NCI-H2081 (cell line): ENCODE measurements around the gene CFAP299.

Experiments
- DNase-seq, 2 experiments: peaks; one replicate each; lab custom pipeline; 2025; lab: John Stamatoyannopoulos, UW

CFAP299 gene

DNA sequence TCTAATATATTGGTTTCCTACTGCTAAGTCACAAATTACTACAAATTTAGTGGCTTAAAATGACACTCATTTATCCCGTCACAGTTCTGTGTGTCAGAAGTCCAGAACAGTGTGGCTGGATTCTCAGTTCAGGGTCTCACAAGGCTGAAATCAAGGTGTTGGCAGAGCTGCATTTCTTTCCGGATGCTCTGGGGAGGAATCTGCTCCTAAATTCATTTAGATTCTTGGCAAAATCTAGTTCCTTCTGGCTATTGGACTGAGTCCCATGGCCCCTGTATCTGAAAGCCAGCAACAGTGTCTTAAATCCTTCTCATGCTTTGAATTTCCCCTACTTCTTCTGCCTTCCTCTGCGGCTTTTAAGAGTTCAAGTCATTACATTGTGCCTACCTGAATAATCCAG lies 591.9 kb downstream of the CFAP299 start:
- DNase-seq = no peak

DNA sequence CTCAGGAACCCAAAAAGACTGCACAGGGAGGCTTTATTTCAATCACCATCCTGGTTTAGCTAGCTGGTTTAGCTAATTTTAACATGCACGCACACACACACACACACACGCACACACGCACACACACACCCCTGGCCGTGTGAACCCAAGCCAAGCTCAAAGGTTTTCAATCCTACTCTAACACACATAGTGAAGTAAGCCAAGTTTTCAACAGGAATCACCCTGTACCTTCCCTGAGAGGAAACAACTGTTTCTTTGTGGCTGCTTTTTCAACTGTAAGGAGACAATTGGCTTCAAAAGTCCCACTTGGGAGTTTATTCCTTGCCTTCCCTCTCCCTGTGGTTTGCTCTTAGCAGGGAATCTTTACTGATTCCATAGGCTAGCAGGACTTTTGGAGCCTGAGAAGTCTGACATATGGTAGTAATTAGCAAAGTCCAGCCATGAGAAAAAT lies 596.1 kb downstream of the CFAP299 start:
- no peak for DNase-seq

DNA sequence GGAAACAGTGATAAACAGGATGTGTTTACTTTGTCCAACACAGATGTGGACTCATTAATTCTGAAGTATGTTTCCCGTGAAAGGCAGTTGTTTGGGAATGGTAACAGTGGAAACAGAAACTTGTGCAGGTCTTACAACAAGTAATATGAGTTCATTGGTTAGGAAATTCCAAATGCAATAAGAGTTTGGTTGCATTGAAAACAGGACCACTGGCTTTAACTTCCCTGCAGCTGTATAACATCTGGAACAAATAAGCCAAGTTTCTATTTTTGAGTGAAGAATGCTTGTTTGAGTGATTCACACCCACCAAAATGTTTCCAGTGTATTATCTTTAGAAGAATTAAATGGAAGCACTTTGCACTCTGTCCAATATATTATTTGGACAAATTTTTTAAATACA lies 612.6 kb downstream of the CFAP299 start:
- no peak for DNase-seq

DNA sequence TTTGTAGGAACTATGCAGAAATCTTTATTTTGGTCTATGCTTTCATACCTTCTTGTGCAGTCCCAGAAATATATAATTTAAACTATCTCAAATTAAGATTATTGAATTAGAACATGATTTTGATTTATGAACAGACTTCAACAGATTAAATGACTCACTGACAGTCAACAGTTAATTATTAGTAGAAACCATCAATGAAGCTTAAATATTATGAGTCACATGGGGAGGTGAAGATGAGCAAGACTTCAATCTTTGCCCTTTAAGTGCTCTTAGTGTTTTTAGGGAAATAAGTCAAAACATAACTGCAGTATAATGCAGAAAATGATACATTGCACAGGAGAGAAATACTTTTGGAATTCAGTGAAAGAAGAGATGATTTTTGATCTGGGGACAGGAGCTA lies 613.5 kb downstream of the CFAP299 start:
- no peak for DNase-seq

DNA sequence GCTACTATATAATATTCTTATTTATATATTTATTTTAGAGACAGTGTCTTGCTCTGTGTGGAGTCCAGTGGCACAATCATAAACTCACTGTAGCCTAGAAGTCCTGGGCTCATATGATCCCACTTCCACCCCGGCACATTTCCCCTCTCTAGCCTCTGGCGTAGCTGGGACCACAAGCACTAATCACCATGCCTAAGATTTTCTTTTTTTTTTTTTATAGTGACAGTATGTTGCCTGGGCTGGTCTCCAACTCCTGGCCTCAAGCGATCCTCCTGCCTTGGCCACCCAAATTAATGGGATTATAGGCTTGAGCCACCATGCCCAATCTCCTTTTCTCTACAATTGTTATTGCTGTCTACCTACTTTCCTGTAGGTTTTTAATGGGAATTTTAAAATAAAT lies 620.9 kb downstream of the CFAP299 start:
- no peak for DNase-seq

DNA sequence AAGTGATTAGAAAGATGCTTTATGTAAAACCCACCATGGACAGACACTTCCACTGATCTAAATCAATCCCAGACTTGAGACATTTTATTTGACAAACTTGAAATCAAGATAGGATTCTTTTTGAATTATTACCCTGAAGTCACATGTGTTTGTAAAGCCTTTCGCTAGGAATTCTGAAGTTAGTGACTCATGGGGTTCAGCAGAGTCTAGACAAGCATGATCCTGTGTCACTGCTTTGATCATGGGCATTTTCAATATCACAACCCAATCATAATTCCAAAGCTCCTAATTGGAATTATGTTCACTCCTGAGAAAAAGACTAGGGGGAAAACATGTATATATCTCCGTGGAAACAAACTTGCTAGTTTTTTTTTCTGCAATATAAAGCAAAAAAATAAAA lies 627.5 kb downstream of the CFAP299 start:
- DNase-seq = no peak

DNA sequence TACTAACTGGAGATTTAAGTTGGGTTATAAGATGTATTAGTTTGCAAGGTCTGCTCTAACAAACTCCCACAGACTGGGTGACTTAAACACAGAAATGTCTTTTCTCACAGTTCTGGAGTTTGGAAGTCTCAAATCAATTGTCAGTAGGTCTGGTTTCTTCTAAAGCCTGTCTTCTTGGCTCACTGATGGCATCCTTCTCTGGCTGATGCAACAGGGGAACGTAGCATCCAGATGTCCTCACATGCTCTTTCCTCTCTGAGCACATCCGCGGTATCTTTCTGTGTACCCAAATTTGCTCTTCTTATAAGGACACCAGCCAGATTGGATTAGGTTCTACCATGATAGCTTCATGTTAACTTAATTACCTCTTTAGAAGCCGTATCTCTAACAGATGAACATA lies 631.8 kb downstream of the CFAP299 start:
- DNase-seq = no peak

DNA sequence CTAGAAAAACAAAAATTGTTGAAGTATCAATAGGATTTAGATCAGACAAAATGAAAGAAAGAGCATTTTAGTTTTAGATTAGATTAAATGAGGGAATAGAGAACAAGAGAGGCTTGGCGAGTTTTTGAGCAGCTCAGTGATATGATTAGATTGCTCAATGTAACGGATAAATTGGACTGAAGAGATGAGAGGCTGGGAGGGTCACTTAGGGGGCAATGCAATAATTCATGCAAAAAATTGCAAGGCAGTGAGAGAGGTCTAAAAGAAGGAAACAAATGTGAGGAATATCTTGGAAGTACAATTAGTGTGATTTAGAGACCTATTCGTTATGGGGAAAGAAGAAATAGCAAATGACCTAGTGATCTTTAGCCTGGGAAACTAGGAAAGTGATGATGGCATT lies 644.7 kb downstream of the CFAP299 start:
- no peak for DNase-seq

DNA sequence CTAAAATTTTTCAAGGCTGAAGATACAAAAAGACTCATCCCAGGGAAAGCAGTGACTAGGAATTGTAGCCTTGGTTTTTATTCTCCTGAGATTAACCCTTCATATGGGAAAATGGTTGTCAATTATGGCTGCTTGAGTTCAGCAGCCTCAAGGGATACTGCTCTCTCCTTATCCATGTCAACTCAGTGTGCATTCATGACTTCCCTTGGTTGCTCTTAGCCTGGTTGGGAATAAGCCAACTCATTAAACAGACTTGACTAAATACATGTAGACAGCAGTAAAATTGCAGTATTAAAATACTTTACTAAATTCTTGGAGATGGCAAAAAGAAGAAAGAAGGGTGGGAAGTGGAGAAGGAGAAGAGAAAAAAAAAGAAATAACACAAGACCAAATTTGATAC lies 650.5 kb downstream of the CFAP299 start:
- DNase-seq = no peak

DNA sequence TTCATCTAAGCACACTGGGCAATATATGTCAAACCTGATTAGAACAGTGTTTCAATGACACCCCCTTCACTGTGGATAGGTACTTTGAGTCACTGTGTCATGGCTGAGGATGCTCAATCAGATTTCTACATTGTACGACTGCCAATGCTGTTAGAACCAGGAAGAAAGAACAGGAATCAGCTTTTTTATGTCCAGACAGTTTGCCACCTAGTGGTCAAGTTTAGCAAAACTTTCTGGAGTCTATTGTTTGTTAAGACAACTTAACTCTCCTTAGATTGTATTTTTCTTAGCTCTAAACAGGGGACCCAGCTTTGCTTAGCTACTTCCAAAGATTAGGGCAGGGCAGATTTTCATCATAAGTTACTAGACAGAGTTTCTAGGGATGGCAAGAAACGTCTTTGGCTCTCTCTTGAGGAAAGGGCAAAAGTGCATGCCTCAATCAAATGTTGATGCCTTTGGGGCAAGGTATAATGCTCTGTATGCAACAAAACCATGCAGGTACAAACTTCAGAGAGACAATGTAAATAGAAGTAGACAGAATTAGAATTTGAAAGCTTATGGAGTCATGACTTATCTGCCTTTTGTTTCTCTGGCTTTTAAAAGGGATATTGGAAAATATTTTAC lies 654.5 kb downstream of the CFAP299 start:
- peak; percentile 28 to 41 for DNase-seq

DNA sequence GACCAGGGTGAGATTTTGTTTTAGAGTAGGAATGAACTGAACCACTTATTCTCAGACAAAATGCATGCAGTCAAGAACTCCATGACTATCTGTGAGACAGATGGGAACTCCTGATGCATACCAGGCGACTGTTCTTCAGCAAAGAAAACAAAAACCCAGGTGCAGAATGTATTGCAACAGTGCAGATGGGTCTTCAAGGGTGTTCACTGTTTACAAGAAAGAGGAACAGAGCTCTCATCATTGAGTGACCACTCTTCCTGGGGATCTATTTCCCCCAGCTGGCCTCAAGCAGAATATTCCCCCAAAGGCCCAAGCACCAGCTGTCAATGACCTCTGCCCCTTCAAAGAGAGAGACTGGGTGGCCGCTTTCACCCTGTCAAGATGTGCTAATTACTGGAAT lies 655.3 kb downstream of the CFAP299 start:
- DNase-seq = no peak

DNA sequence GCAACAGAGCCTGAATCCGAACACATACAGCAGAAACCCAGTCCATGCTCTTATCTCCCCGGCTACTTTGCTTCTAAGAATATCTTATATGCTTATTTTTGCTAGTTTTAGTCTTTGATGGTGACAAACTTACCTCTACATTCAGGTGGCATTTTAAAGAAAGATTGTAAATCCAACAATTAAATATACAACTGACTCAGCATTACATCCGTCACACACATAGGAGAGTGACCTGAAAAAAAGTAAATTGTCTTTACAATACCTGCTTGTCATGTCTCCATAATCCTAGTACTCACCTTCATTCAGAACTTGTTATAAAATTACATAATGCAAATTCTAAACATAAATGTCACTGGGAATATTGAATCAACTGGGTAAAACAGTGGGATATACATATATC lies 664.4 kb downstream of the CFAP299 start:
- no peak for DNase-seq

DNA sequence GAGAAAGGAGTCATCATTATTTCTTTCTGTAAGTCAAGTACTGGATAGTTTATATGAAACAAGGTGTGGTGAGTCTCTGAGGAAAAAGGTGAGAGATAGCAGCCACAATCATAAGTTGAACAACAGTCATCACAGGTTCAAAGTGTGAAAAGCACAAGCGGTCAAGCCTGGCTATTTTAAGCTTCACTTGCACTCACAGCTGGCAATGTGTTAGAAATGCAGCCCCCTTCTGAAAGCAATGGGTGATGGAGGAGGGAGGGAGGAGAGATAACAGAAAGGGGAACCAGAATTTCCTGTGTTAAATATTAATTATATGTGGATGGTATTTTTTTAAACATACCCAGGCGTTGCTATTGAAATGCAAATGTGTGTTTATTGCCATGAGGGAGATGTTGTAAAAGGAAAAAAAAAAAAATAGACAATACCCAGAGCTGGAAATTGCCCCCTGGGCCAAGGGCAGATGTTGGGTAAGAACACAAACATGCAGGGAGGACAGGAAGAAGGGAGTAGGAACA lies 668.1 kb downstream of the CFAP299 start:
- DNase-seq = no peak

DNA sequence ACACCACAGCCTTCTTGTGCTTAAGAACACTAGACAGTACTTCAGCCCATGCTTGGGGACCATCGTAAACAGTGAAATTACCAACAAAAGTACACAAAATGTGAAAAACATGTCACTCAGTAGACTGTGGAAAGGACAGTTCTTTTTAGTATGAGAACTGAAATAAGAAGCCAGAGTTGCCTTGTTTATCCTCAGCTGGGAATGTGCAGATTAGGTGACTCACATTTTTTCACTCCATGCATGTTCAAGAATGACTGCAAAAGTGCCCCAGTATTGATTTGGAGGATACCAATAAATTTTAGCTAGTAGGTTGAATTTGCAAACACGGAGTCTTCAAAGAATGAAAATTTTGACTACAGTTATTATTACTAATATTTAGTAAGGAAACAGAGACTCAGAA lies 671.9 kb downstream of the CFAP299 start:
- DNase-seq = no peak
